T-helper 1 cell treated with Interleukin-12 subunit alpha and Interleukin-12 subunit beta and Interleukin-4 antibody, amounts not matched to agents 30 μg/mL and 1 μg/mL, for 36 hours (primary cell): ENCODE measurements around the gene MRPL53.

Source experiments
- H3K27ac Mint-ChIP-seq: one replicate; pipeline ENCODE4 v1.8.0; 2021; ENCODE audit warnings: mild to moderate bottlenecking, mixed read lengths
- H3K27me3 Mint-ChIP-seq: one replicate; pipeline ENCODE4 v1.8.0; 2021; ENCODE audit warnings: low read depth, mixed read lengths
- H3K36me3 Mint-ChIP-seq: one replicate; pipeline ENCODE4 v1.8.0; 2021; ENCODE audit warnings: low read depth, mixed read lengths
- H3K4me1 Mint-ChIP-seq: one replicate; pipeline ENCODE4 v1.8.0; 2021; ENCODE audit warnings: low read depth, mixed read lengths
- H3K4me3 Mint-ChIP-seq: one replicate; pipeline ENCODE4 v1.8.0; 2021; ENCODE audit warnings: mild to moderate bottlenecking, moderate library complexity, mixed read lengths
- H3K9me3 Mint-ChIP-seq: one replicate; pipeline ENCODE4 v1.8.0; 2021; ENCODE audit warnings: mixed read lengths

The MRPL53 gene

GRCh38 chr2:74505448-74506246 is 33.2 kb upstream of the MRPL53 start:
- H3K27me3 Mint-ChIP-seq, result peaks cover 45% of the 10 kb centered on the region
- peak overlapping the region; percentile 69 for H3K4me3 Mint-ChIP-seq
- no peaks in the 10 kb centered on the region for H3K9me3 Mint-ChIP-seq
- H3K4me1 Mint-ChIP-seq, result peaks cover 50% of the 10 kb centered on the region
- peaks cover 29% of the 10 kb centered on the region for H3K36me3 Mint-ChIP-seq
- H3K27ac Mint-ChIP-seq, result no peak overlapping the region

DNA sequence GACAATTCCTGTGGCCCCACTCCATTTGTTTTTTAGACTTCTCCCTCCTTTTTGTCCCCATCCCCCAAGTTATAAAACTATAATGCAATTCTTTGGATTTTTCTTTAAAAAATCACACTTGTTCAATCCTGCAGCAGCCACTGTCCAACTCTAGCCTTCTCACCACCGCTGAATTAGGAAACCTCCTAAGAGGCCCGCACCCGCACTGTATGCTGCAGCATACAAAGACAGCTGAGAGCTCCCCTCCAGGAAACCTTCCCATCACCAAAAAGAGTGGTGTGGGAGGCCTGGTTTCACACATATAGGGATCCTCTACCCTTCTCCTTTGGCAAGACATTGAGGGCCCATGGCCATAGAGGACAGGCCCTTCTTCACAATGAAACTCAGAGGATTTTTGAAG is 32.1 kb upstream of the MRPL53 start:
- H3K4me3 Mint-ChIP-seq, result peak overlapping the region; percentile 69
- H3K9me3 Mint-ChIP-seq, result no peaks in the 10 kb centered on the region
- peaks cover 33% of the 10 kb centered on the region for H3K36me3 Mint-ChIP-seq
- H3K4me1 Mint-ChIP-seq, result peaks cover 46% of the 10 kb centered on the region
- H3K27me3 Mint-ChIP-seq, result peaks cover 47% of the 10 kb centered on the region
- peak overlapping the region; percentile 50 for H3K27ac Mint-ChIP-seq

DNA sequence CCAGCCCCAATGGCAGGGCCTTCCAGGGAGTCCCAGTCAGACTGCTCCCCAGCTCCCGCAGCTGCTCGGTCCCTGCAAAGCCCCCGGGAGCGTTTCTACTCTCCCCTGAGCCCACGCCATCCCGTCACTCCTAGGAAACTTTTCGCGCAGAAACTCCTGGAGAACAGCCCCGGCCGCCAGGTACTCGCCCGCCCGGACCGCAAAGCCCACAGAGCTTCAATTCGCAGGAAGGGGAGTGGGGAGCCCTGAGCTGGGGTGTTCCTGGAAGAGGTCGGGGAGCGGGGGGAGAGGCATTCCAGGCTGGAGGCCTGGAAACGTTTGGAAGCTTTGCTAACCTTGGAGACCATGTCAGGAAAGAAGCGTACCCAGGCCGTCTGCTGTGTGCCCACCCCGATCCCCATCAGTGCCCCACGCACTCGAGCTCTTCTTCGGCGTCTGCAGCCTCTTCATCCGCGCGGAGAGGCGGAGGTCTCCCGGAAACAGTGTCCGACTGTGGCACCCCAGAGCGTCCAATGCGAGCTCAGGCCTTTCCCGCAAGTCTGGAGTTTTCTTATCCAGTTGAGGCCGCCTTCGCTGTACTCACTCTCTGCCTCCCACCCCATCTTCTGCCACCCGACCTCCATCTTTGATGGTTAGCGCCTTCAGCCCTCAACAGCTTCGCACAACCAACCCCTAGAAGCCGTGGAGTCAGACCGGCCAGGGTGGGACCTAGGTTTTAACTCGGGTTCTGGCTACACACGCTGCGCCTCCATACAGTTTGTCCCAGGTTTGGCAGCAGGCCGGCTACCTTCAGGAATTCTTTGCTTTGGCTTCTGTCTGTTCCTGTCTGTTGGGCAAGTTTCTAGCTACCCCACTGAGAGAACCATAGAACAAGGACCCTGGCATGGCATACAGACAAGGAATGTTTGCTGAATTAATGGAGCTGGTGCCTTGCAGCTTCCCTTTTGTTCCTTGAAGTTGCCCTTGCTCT is 31.3 kb upstream of the MRPL53 start:
- Mint-ChIP-seq H3K36me3 (peaks cover 33% of the 10 kb centered on the region), H3K4me3 (peak overlapping the region; percentile 80), H3K27ac (peak overlapping the region; percentile 50), H3K9me3 (no peaks in the 10 kb centered on the region), H3K4me1 (peaks cover 49% of the 10 kb centered on the region), H3K27me3 (peaks cover 51% of the 10 kb centered on the region)

GRCh38 chr2:74502720-74503505 is 30.4 kb upstream of the MRPL53 start:
- Mint-ChIP-seq H3K9me3 (no peaks in the 10 kb centered on the region), H3K4me1 (peaks cover 46% of the 10 kb centered on the region), H3K36me3 (peaks cover 31% of the 10 kb centered on the region), H3K4me3 (peak overlapping the region; percentile 80), H3K27ac (peak overlapping the region; percentile 31), H3K27me3 (peaks cover 60% of the 10 kb centered on the region)

DNA sequence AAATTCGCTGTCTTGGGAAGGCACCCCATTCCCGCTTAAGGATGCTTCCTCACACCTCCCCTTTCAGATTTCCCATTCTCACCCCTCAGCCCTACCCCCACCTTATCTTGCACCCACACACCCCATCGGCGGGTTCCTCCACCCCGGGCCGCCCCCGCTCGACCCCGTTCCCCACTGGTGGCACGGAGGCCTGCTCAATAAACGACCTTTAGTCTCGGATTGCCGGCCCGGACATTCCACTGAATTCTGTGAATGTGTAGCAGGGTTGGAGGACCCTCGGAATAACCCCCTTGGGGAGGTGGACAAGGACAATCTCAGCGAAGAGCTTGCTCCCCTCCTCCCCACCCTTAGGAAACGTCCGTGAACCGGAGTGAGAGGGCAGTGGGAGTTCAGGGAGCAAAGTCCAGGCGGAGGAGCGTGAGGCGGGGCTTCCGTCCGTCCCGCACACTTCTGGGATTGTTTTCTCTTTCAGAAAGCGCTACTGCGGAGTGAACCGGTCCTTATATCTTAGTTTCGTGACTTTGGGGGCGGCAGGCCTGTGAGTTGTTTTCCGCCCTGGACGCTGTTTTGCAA is 29.8 kb upstream of the MRPL53 start:
- Mint-ChIP-seq H3K27me3 (peaks cover 62% of the 10 kb centered on the region), H3K9me3 (no peaks in the 10 kb centered on the region), H3K4me3 (peak overlapping the region; percentile 80), H3K4me1 (peaks cover 41% of the 10 kb centered on the region), H3K36me3 (peaks cover 27% of the 10 kb centered on the region), H3K27ac (peak overlapping the region; percentile 31)

DNA sequence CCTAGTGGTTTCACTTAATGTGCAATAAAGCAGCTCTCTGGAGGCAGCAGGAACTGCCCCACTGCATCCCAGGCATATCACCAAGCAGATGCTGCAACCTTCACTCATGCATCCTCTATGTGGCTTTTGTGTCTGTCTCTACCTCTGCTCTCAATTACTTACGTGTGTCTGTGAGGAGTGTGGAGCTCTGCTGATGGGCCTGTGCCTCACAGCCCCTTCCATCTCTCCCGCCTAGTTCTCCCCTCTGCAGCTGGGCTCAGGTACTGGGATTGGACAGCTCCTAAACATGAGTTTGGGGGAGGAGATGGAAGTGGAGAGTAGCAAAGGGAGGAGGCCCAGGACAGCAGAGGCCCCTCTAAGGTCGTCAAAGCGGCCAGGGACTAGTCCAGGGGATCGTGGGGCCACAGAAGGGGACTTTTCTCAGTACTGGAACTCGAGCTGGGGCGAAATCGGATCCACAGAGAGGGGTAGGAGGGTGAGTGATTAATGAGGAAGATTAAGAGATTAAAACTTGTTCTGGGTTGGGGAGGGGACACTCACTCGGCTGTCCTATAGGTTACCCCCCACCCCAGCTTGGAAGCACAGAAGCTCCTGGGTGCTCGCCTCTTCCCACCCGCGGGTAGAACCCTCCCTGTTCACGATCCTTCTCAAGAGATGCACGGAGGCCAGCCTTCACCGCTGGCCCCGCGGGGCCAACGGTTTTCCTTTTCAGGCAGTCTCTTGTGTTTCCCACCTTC is 29.0 kb upstream of the MRPL53 start:
- Mint-ChIP-seq H3K9me3 (no peaks in the 10 kb centered on the region), H3K27me3 (peaks cover 62% of the 10 kb centered on the region), H3K4me3 (peak overlapping the region; percentile 48), H3K4me1 (peaks cover 36% of the 10 kb centered on the region), H3K27ac (no peak overlapping the region), H3K36me3 (peaks cover 23% of the 10 kb centered on the region)

GRCh38 chr2:74500578-74500946 is 28.1 kb upstream of the MRPL53 start:
- Mint-ChIP-seq H3K4me3 (no peak overlapping the region), H3K27me3 (peaks cover 62% of the 10 kb centered on the region), H3K36me3 (peaks cover 24% of the 10 kb centered on the region), H3K4me1 (peaks cover 31% of the 10 kb centered on the region), H3K9me3 (no peaks in the 10 kb centered on the region), H3K27ac (no peak overlapping the region)

GRCh38 chr2:74499940-74500577 is 27.6 kb upstream of the MRPL53 start:
- peaks cover 62% of the 10 kb centered on the region for H3K27me3 Mint-ChIP-seq
- H3K27ac Mint-ChIP-seq, result no peak overlapping the region
- no peaks in the 10 kb centered on the region for H3K9me3 Mint-ChIP-seq
- peaks cover 26% of the 10 kb centered on the region for H3K4me1 Mint-ChIP-seq
- H3K4me3 Mint-ChIP-seq, result peak overlapping the region; percentile 25
- H3K36me3 Mint-ChIP-seq, result peaks cover 20% of the 10 kb centered on the region

GRCh38 chr2:74499267-74499939 is 26.9 kb upstream of the MRPL53 start, which contains the start of gene LBX2:
Gene LBX2 (minus strand): TSS chr2:74499603. CDS start chr2:74499537, 66 bp downstream.
- Mint-ChIP-seq H3K27ac (peak within 1 kb of the TSS; percentile 80), H3K4me1 (peaks cover 19% of the 10 kb centered on the region), H3K4me3 (peak within 1 kb of the TSS; percentile 87), H3K9me3 (no peaks in the 10 kb centered on the region), H3K36me3 (peaks cover 15% of the 10 kb centered on the region), H3K27me3 (peaks cover 59% of the 10 kb centered on the region)

DNA sequence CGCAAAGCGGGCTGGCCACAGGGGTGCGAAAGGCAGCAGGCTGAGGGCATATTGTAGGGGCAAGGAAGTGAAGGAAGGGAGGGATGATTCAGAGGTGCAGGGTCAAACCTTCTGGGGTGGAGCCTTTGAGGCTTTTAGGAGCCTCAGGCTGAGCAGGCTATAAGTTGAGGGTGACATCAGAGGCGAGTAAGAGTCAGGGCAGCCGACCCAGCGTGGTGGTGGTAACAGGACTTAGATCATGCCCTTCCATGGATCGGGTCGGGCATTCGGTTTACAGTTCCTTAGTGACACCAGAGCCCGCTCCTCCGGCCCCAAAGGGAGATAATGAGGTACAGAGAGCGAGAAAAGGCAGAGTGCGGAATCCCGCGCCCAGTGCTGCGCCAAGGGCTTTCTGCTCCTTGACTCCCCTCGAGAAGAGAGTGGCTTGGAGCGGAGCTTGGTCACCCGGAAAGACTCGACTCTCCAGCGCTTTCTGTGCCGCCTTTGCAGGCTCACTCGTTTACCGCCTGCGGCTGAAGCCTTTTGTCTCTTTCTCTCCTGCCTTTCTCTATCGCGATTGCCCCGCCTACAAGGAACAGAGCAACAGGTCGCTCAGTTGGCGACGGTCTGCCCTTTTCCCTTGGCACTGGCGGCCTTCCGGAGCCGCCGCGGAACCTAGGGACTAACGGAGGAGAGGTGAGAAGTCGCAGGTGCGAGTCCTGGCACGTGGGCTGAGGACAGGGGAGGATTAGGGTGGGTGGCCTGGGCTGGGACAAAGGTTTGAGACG is 26.2 kb upstream of the MRPL53 start:
- Mint-ChIP-seq H3K27ac (peak overlapping the region; percentile 80), H3K4me3 (peak overlapping the region; percentile 87), H3K27me3 (peaks cover 58% of the 10 kb centered on the region), H3K36me3 (peaks cover 20% of the 10 kb centered on the region), H3K9me3 (no peaks in the 10 kb centered on the region), H3K4me1 (peaks cover 19% of the 10 kb centered on the region)

GRCh38 chr2:74497777-74498499 is 25.5 kb upstream of the MRPL53 start:
- H3K9me3 Mint-ChIP-seq, result no peaks in the 10 kb centered on the region
- peak overlapping the region; percentile 87 for H3K4me3 Mint-ChIP-seq
- peaks cover 27% of the 10 kb centered on the region for H3K36me3 Mint-ChIP-seq
- peaks cover 19% of the 10 kb centered on the region for H3K4me1 Mint-ChIP-seq
- H3K27ac Mint-ChIP-seq, result peak overlapping the region; percentile 79
- H3K27me3 Mint-ChIP-seq, result peaks cover 52% of the 10 kb centered on the region
